Activated naive CD8-positive, alpha-beta T cell treated with anti-CD3 and anti-CD28 coated beads for 36 hours (primary cell): ENCODE data around the gene FRMPD2. TPM values are rescaled to one million over a fixed set of nuclear protein-coding genes. Genes with fewer than 3 reads are reported as not detected.
"Not testable (repeated sequence)": the region's sequence is repeated elsewhere in the genome, so short reads cannot be mapped to it uniquely, and the experiment has no call there.

ENCODE experiments used
- DNase-seq: peaks from one replicate; pipeline ENCODE4 v3.0.0; 2021
- H3K27ac Mint-ChIP-seq: one replicate; pipeline ENCODE4 v1.8.0; 2022; ENCODE audit warnings: mild to moderate bottlenecking, moderate library complexity, mixed read lengths
- H3K27me3 Mint-ChIP-seq: one replicate; pipeline ENCODE4 v1.8.0; 2022; ENCODE audit warnings: mild to moderate bottlenecking, mixed read lengths
- H3K36me3 Mint-ChIP-seq: one replicate; pipeline ENCODE4 v1.8.0; 2021; ENCODE audit warnings: mild to moderate bottlenecking, mixed read lengths
- H3K4me1 Mint-ChIP-seq: one replicate; pipeline ENCODE4 v1.8.0; 2021; ENCODE audit warnings: mixed read lengths
- H3K4me3 Mint-ChIP-seq: one replicate; pipeline ENCODE4 v1.8.0; 2022; ENCODE audit warnings: mild to moderate bottlenecking, moderate library complexity, mixed read lengths
- H3K9me3 Mint-ChIP-seq: one replicate; pipeline ENCODE4 v1.8.0; 2022; ENCODE audit warnings: mixed read lengths
- total RNA-seq, 2 experiments: library from RNA; stranded (reverse); gene quantifications; one replicate each; pipeline ENCODE4 v1.2.3, GENCODE V29; 2021

FRMPD2 gene
- total RNA-seq, 2 experiments from 2014 or later = not detected

GRCh38 chr10:48296576-48297098 is 22.1 kb upstream of the FRMPD2 start:
- Mint-ChIP-seq H3K9me3 (no peaks in the 10 kb centered on the region), H3K27ac (no peak overlapping the region), H3K36me3 (no peaks in the 10 kb centered on the region), H3K27me3 (peaks cover 3% of the 10 kb centered on the region), H3K4me3 (no peak overlapping the region), H3K4me1 (peaks cover under 1% of the 10 kb centered on the region)
- no peak for DNase-seq

- H3K27ac Mint-ChIP-seq = no peak overlapping the region
- peaks cover 6% of the 10 kb centered on the region for H3K4me1 Mint-ChIP-seq
- DNase-seq = no peak
- H3K4me3 Mint-ChIP-seq = no peak overlapping the region
- H3K27me3 Mint-ChIP-seq = peaks cover 9% of the 10 kb centered on the region
- no peaks in the 10 kb centered on the region for H3K36me3 Mint-ChIP-seq
- no peaks in the 10 kb centered on the region for H3K9me3 Mint-ChIP-seq
Measured at GRCh38 chr10:48294431-48294830, 19.9 kb upstream of the FRMPD2 start.

GRCh38 chr10:48292616-48293015 is 18.1 kb upstream of the FRMPD2 start:
- Mint-ChIP-seq H3K9me3 (no peaks in the 10 kb centered on the region), H3K4me1 (peaks cover 6% of the 10 kb centered on the region), H3K36me3 (no peaks in the 10 kb centered on the region), H3K4me3 (no peak overlapping the region), H3K27me3 (peaks cover 9% of the 10 kb centered on the region), H3K27ac (no peak overlapping the region)
- DNase-seq = no peak

- H3K27me3 Mint-ChIP-seq = peaks cover 9% of the 10 kb centered on the region
- H3K27ac Mint-ChIP-seq = no peak overlapping the region
- DNase-seq = no peak
- peaks cover 6% of the 10 kb centered on the region for H3K4me1 Mint-ChIP-seq
- H3K9me3 Mint-ChIP-seq = no peaks in the 10 kb centered on the region
- H3K36me3 Mint-ChIP-seq = no peaks in the 10 kb centered on the region
- no peak overlapping the region for H3K4me3 Mint-ChIP-seq
Measured at GRCh38 chr10:48291190-48291589, 16.7 kb upstream of the FRMPD2 start.

GRCh38 chr10:48290286-48290685 is 15.8 kb upstream of the FRMPD2 start:
- Mint-ChIP-seq H3K36me3 (no peaks in the 10 kb centered on the region), H3K27ac (no peak overlapping the region), H3K9me3 (no peaks in the 10 kb centered on the region), H3K4me1 (peaks cover 6% of the 10 kb centered on the region), H3K27me3 (peaks cover 17% of the 10 kb centered on the region), H3K4me3 (no peak overlapping the region)
- DNase-seq = no peak

- peak; percentile 37 for DNase-seq
- H3K27ac Mint-ChIP-seq = no peak overlapping the region
- peaks cover 6% of the 10 kb centered on the region for H3K4me1 Mint-ChIP-seq
- no peaks in the 10 kb centered on the region for H3K9me3 Mint-ChIP-seq
- no peak overlapping the region for H3K4me3 Mint-ChIP-seq
- no peaks in the 10 kb centered on the region for H3K36me3 Mint-ChIP-seq
- peaks cover 19% of the 10 kb centered on the region for H3K27me3 Mint-ChIP-seq
Measured at GRCh38 chr10:48289501-48290238, 15.2 kb upstream of the FRMPD2 start.

- H3K36me3 Mint-ChIP-seq = no peaks in the 10 kb centered on the region
- peaks cover 5% of the 10 kb centered on the region for H3K9me3 Mint-ChIP-seq
- no peak for DNase-seq
- peaks cover 6% of the 10 kb centered on the region for H3K4me1 Mint-ChIP-seq
- H3K27me3 Mint-ChIP-seq = peaks cover 19% of the 10 kb centered on the region
- H3K27ac Mint-ChIP-seq = no peak overlapping the region
- no peak overlapping the region for H3K4me3 Mint-ChIP-seq
Measured at GRCh38 chr10:48288661-48289060, 14.2 kb upstream of the FRMPD2 start.

- Mint-ChIP-seq H3K27ac (no peak overlapping the region), H3K36me3 (no peaks in the 10 kb centered on the region), H3K4me3 (no peak overlapping the region), H3K4me1 (peaks cover 6% of the 10 kb centered on the region), H3K9me3 (peaks cover 6% of the 10 kb centered on the region), H3K27me3 (peaks cover 19% of the 10 kb centered on the region)
- DNase-seq = no peak
Measured at GRCh38 chr10:48287417-48288391, 13.2 kb upstream of the FRMPD2 start.

GRCh38 chr10:48286356-48286755 is 11.9 kb upstream of the FRMPD2 start:
- Mint-ChIP-seq H3K27ac (no peak overlapping the region), H3K4me3 (no peak overlapping the region), H3K36me3 (no peaks in the 10 kb centered on the region), H3K4me1 (peaks cover 6% of the 10 kb centered on the region), H3K27me3 (peaks cover 21% of the 10 kb centered on the region), H3K9me3 (peaks cover 11% of the 10 kb centered on the region)
- DNase-seq = no peak

- no peak overlapping the region for H3K4me3 Mint-ChIP-seq
- H3K36me3 Mint-ChIP-seq = peaks cover 1% of the 10 kb centered on the region
- peaks cover 23% of the 10 kb centered on the region for H3K27me3 Mint-ChIP-seq
- DNase-seq = no peak
- no peak overlapping the region for H3K27ac Mint-ChIP-seq
- H3K9me3 Mint-ChIP-seq = peaks cover 11% of the 10 kb centered on the region
- H3K4me1 Mint-ChIP-seq = peaks cover 6% of the 10 kb centered on the region
Measured at GRCh38 chr10:48285710-48286109, 11.2 kb upstream of the FRMPD2 start.

- peaks cover 11% of the 10 kb centered on the region for H3K9me3 Mint-ChIP-seq
- H3K27ac Mint-ChIP-seq = no peak overlapping the region
Measured at GRCh38 chr10:48284811-48285210, 10.3 kb upstream of the FRMPD2 start.

GRCh38 chr10:48284002-48284546 is 9.6 kb upstream of the FRMPD2 start:
- Mint-ChIP-seq H3K4me1 (no peaks in the 10 kb centered on the region), H3K27ac (no peak overlapping the region), H3K4me3 (no peak overlapping the region), H3K27me3 (peaks cover 17% of the 10 kb centered on the region), H3K9me3 (peaks cover 11% of the 10 kb centered on the region), H3K36me3 (peaks cover 1% of the 10 kb centered on the region)
- DNase-seq = no peak

More at GRCh38 chr10:48284811-48285210, 10.3 kb upstream of the FRMPD2 start:
- peaks cover 1% of the 10 kb centered on the region for H3K36me3 Mint-ChIP-seq
- peaks cover 4% of the 10 kb centered on the region for H3K4me1 Mint-ChIP-seq
- peaks cover 19% of the 10 kb centered on the region for H3K27me3 Mint-ChIP-seq
- H3K4me3 Mint-ChIP-seq = no peak overlapping the region
- no peak for DNase-seq

GRCh38 chr10:48282829-48283228 is 8.3 kb upstream of the FRMPD2 start:
- no peak overlapping the region for H3K27ac Mint-ChIP-seq
- no peak overlapping the region for H3K4me3 Mint-ChIP-seq
- H3K27me3 Mint-ChIP-seq = peaks cover 17% of the 10 kb centered on the region

GRCh38 chr10:48281697-48282096 is 7.2 kb upstream of the FRMPD2 start:
- H3K27me3 Mint-ChIP-seq = peaks cover 17% of the 10 kb centered on the region
- not testable (repeated sequence) for DNase-seq, H3K27ac Mint-ChIP-seq, H3K4me3 Mint-ChIP-seq, H3K36me3 Mint-ChIP-seq, H3K4me1 Mint-ChIP-seq
- H3K9me3 Mint-ChIP-seq = peaks cover 11% of the 10 kb centered on the region

More at GRCh38 chr10:48282829-48283228, 8.3 kb upstream of the FRMPD2 start:
- H3K9me3 Mint-ChIP-seq = peaks cover 11% of the 10 kb centered on the region
- DNase-seq = no peak
- no peaks in the 10 kb centered on the region for H3K4me1 Mint-ChIP-seq
- H3K36me3 Mint-ChIP-seq = peaks cover 1% of the 10 kb centered on the region
